GM18861 (cell line): ENCODE data around the gene GRM4.

ENCODE experiments used
- ATAC-seq: cut with Tn5 transposase; IDR thresholded peaks from one replicate; pipeline ENCODE4 v1.9.1; 2021; ENCODE audit not compliant: unreplicated experiment

Gene GRM4

DNA sequence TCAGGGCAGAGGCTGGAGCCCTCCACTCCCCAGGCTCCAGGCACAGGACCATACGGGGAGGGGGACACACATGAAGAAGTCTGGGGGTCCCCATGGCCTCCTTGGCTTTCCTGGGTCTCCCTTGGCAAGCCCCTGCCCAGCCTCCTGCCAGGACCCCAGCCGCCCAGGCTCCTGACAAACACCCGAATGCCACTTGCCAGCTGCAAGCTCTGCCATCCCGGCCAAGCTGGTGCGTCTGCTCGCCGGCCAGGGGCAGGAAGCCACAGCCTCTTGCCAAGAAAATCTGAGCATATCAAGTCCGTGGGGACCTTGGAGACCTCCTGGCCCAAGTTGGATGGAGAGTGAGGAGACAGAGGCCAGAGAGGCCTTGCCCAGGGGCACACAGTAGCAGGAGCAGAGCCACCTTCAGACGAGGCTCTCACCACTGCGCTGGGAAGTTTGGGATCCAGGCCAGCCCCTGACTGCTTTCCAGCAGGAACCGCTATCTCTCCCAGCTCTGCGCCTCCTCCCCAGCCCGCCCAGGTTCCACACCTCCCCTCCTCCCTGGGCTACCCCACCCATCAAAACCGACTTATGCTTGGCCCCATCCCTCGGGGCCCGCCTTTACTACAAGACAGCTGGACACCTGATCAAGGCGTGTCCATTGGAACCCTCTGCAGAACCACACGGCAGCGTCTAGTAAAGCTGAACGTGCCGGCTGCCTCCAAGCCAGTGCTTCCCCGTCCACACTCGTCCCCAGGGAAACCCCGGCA is 80.2 kb downstream of the GRM4 start:
- no peak for ATAC-seq

DNA sequence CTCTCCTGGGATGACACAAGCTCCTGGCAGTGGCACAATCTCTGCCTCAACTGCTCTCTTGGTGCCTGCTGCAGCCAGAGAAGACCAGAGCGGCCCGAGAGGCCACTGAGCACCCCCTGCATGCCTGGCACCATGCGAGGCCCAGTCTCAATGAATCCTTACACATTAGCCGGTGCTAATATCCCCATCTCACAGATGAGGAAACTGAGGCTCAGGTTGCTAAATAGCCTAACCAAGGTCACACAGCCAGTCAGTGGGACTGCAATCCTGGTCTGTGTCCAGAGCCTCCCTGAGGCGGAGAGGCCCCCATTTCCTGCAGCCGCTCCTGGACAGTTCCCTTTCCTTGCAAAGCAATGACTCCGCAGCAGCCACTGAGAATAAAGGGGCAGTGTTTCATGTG is 81.2 kb downstream of the GRM4 start:
- ATAC-seq: no peak

DNA sequence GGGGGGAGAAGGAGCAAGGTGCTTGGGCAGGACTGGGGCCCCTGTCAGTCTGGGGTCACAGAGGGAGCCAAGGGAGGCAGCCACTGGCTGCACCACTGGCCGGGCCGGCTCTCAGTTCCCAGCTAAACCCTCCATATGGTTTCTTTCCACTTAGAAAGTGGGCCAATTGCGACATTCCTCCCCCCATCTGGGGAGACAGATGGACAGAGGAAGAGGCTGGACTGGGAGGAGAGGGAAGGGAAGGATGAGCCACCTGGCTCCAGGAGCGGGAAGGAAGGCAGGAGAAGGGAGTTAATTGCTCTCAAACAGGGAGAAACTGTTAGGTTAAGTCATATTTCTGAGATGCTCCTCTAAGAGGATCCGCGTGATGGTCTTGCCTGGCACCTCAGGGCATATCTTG is 82.2 kb downstream of the GRM4 start:
- no peak for ATAC-seq

DNA sequence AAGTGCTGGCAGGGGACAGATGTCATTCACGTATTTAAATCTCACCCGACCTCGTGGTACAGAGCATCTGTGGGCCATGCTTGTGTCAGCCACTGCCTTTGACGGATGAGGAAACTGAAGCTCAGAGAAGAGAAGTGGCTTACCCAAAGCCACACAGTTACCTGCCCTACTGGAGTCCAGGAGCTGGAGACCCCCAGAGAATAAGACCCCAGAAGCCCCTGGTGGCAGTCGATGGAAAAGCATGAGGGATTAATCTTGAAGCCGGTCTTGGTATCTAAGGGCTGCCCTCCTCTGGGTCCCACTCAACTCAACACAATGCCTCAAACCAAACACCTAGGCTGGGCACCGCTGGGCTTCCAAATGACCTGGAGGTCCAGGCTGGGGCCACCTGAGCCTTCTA is 83.1 kb downstream of the GRM4 start:
- no peak for ATAC-seq

DNA sequence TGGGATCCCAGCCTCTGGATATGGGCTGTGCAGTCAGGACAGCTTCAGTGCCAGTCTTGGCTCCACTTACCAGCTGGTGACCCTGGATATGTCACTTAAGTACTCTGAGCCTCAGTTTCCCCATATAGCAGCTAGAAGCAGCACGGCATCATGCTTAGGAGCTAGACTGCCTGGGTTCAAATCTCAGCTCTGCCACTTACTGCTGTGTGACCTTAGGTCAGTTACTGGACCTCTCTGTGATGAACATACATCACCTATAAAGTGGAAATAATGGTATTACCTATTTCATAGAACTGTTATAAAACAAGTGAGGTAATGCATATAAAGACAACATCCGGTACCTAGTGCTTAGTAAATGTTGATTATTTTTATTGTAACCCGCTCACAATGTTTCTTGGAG is 83.7 kb downstream of the GRM4 start:
- ATAC-seq: no peak

DNA sequence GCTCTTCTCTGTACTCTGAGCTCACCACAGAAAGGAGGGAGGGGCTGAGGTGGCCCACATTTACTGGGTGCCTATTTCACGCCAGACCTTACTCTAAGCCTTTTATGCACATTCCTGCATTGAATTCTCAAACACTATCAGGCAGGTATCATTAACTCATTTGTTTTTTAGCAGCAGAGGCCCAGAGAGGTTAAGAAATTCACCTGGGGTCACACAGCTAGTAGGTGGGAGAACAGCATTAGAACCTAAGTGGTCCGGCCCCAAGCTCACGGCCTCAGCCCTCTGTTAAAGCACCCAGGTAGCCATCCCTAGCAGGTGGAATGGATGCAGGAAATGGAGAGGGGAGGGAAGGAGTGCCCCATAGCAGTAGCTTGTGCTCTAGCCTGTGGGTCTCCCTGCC is 84.5 kb downstream of the GRM4 start:
- no peak for ATAC-seq

DNA sequence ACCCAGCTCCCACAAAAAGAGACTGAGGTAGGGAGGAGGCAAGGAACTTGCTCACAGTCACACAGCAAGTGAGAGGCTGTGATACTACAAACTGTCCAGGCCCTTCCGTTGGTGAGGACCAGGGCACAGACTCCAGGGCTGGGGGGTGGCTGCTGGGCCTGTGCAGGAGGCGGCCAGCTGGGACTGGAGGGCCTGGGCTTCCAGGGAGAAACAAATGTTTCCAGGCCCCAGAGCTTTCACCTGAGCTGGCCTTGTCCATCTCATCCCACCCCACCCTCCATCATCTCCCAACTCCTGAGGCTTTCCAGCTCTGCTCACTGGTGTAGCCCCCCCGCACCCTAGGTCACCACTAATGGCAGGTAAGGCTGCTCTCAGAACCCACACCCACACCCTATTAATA is 86.0 kb downstream of the GRM4 start:
- ATAC-seq: no peak

DNA sequence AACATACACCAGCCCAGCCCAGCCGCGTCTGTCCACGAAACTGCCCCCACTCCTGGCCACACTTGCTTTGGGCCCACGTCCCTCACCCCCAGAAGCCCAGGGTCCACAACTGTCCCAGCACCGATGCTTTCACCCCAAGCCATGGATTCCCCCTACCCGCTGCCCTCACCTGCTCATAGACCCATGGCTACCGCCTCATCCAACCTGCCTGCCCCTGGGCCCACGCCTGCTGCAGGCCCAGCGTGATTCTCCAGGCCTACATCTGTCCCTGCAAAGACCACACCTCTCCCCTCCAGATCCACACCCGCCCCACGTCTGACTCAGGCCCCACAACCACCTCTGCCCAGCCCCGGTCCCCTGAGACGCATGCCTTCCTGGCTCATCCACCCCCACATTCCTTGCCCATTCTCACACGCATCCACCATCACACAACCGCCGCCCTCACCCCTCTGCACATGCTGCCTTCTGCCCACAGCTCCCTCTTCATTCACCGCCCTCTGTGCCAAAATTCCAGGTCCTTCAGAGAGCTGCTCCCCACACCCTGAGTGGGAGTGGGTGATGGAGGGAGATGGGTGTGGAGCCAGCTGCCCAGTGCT is 86.7 kb downstream of the GRM4 start:
- no peak for ATAC-seq

DNA sequence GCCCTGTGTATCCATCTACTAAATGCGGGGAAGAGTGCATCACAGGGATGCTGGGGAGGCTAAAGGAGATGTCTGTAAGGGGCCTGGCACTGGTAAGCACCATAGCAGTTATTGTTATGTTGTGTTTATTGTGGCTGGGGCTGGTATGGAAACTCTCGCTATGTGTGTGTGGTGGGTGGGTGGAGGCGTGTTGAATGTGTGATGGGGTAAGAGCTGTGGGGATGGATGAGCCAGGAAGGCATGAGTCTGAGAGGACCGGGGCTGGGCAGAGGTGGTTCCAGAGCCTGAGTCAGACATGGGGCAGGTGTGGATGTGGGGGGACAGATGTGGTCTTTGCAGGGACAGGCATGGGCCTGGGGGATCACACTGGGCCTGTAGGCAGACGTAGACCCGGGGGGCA is 88.1 kb downstream of the GRM4 start:
- no peak for ATAC-seq

DNA sequence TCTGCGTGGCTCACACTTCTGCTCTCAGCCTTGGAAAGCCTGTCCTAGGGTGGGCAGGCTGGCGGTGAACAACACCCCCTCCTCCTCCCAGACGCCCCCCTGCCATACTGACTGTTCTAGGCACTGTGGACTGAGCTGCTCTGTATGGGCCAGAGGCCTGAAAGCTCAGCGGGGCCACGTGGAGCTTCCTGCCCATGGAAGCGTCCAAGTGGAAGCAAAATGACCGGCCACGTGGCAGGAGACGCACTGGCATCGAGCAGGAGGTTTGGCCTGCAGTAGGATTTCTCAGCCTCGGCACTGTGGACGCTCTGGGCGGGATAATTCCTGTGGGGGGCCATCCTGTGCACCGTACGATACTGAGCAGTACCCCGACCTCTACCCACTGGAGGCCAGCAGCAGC is 88.7 kb downstream of the GRM4 start:
- no peak for ATAC-seq

DNA sequence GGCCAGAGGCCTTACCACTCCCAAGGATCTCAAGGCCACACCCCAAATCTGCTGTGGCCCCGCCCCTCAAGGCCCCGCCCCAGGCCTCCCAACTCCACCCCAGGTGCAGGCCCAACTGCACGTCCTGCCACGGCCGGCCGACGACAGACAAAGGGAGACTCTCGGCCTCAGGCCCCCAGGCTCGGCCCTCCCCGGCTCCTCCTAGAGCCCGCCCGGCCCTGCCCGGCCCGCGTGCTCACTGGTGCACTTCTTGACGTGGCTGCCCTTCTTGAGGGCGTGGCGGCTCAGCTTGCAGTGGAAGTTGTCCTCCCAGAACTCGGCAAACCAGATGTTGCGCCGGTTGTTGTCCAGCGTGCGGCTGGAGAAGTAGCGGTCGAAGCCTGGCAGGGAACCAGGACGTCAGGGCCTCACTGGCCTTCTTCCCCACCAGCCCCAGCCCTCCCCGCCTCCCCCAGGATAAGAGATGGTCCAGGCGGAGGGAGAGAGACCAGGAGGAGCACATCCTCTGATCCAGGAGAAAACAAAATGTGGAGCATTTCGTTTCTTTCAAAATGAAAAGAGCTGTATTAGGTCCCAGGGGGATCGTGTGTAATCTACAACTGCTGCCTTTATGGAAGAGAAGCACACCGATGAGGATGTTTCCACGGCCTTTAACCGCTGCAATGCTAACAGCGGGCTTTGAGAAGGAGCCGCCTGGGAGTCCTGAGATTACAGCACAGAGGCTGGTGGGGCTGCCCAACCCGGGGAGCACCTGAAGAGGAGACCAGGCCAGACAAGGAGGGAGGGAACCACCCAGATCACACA is 89.4 kb downstream of the GRM4 start:
- ATAC-seq: no peak

DNA sequence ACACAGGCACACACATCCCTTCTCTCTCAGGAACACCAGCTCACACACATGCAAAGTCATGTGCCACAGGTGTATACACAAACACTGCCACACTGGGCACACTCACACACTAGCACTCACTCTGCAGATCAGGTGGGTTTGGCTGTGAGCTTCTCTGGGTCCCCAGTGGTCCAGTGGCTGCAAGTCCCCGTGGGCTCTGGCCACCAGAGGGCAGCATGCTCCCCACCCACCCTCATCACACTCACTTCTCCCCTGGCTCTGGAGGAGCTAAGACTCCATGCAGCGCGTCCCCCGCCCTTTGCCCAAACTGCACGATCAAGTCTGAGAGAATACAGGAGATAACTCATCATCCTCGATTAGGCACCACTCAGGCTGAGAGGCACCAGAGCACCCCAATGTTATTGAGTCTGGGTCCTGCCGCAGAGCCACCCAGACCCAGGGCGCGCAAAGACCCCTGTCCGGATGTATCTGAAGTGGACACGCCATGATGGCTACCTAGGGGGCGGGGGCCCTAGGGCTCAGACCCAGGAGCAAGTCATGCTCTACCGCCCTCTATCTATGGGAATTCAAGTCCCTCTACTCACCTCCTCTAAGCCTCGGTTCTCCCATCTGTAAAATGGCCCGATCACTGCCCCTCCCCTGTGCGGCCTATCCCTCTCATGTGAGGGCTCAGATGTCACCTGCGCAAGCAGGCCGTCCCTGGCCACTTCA is 90.5 kb downstream of the GRM4 start:
- ATAC-seq: no peak

DNA sequence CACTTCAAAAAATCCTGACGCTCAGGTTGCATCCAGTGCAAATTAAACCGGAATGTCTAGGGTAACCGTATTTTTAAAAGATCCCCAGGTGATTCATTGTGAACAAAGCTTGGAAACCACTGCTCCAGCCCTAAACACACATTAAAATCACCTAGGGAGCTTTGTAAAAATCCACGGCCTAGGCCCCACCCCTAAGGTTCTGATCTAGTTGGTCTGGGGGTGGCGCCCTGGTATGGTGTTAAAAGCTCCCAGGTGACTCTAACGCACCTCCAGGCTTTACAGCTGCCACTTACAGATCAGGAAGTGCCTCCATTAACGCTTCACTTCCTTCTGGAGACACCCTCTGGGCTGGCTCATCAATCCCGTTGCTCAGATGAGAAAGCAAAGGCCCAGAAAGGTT is 92.2 kb downstream of the GRM4 start:
- no peak for ATAC-seq

DNA sequence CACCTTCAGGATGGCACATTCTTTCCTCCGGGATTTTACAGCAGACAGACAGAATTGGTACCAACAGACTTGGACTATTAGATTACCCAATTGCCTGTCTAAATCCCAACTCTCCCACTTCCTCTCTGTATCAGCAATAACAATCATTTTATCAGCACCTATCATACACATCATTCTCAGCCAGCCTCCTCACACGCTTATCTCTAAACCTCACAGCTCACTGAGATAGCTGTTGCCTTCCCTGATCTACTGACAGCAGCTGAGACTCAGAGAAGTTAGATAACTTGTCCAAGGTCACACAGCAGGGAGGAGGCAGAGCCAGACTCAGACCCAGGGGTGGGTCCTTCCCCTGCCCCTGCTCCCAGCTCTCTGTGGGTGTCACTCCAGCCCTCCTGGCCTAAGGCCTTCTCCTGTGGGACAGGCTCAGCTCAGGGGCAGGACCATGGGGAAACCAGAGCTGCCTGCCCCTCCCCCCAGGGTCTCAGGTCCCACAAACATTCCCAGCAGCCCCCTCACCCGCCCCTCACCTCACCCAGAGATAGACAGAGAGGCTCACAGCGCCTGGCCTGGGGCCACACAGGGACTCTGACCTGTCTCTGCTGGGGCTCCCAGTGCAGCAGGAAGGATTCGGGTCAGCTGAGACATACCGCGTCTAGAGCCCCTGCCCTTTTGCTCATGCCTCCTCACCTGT is 92.8 kb downstream of the GRM4 start:
- no peak for ATAC-seq

DNA sequence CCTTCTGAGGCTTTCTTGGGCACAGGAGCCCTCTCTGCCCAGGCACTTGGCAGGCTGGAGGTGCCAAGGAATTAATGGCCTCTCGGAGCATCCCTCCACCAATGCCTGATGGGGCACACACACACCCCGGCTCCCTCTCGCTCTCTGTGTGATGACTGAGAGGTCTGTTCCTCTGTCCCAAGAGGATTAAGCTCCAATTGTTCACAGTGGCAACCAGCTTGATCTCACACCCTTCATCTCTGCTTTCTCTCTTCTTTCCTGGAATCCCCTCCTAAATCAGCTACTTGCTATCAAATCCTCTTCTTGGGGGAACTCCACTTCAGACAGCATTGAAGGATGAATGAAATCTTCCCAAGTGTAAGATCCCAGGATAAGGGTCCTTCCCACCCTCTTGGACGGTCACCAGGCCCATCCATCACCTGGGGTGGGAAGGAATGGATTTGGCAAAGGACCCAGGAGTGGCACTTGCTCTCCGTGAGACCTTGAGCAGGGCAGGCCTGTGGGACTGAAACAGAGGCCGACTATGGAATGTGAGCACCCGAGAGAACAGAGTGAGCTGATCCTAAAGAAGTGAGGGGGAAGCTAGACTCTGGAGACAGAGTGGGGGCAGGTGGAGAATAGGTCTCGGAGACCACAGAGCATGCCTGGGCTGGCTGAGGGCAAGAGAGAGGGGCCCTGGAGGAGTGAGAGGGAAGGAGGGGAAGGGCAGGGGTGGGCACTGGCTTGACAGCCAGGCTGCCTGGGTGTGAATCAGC is 93.6 kb downstream of the GRM4 start:
- no peak for ATAC-seq

DNA sequence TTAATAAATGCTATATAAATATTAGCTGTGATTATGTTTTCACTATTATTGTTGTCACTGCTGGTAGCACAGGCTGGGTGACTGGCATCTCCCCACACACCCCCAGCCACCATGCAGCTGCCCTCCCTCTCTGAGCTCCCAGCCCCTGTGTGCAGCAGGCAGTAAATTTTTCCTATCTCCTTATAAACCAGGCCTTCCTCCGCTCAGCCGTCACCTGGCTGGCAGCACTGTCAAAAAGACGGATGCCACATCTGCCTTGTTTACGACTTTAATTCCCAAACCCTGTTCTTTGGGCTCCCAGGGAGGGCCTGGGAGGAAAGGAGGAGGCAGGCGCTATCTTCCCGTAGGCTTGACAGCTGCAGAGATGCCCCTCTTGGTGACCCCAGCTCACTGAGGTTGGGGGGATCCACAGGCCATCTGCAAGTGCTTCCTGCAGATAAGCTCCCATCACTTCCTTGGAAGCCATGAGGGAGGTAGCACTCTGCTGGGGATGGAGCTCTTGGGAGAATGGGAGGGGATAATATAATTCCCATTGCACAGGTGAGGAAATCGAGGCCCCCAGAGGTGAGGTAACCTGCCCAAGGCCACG is 94.5 kb downstream of the GRM4 start:
- ATAC-seq: no peak

DNA sequence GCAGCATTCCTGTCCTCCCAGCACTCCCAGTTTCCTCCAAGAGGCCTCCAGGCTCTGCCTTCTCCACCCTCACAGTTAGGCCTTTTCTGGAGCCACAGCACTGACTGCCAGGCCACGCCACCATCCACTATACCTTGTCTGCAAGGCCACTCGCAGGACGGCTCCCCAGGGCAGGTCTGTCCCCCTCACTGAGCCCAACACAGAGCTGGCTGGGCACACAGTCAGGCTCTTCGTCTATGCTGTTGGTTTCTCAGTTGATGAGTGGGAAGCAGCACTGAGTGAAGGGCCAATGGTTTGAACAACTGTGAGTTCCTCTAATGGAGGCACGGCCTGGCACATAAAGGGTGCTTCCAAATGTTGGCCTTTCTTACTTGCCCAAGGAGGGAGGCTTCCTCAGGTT is 95.2 kb downstream of the GRM4 start:
- no peak for ATAC-seq

DNA sequence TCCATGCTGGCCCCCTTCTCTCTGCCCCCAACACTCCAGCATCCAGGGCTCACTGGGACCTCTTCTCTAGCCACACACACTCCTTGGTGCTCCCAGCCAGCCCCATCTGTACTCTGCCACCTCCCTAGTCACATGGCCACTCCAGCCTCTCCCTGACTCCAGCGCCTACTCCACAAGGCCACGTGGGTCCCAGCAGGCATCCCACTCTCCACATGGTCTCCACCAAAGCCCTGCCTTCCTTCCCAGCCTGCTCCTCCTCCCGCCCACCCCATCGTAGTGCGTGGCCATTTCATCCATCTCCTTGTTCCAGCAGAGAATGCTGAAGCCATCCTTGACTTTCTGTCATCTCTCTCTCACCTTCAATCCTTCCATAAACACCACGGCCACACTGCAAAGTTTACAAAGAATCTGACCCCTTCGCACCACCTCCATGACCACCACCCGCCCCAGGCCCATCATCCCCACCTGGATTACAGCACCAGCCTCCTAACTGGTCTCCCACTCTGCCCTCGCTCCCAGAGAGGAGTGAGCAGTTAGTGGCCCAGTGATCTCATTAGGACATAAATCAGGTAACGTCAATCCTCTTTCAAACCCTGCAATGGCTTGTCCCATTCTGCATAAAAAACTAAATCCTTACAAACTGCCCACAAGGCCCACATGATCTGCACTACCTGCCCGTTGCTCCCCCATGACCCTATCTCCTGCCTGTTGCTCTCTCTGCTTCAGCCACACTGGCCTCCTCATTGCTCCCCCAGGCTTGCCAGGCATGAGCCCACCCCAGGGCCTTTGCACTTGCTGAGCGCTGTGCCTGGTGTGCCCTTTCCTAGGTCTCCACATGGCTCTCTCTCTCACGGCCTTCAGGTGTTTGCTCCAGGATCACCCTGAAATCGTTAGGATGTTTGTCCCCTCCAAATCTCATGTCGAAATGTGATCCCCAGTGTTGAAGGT is 96.2 kb downstream of the GRM4 start:
- no peak for ATAC-seq
